HFF-Myc (cell line): ENCODE results near the gene ALG1.

Experiments
- DNase-seq: peaks from one replicate; pipeline ENCODE4 v3.0.0-alpha.2; 2011; ENCODE audit warnings: low read depth; ENCODE audit errors: extremely low read depth
- H3K4me3 ChIP-seq: replicated peaks from 2 replicates; pipeline ENCODE4 v1.5.1; 2011; ENCODE audit warnings: low read depth, mild to moderate bottlenecking, control low read depth, low read length
- CTCF ChIP-seq: IDR thresholded peaks from 2 replicates; pipeline ENCODE4 v1.5.1; 2012; ENCODE audit warnings: mild to moderate bottlenecking, low read depth, low read length, control low read depth; ENCODE audit errors: missing control alignments

Gene ALG1

GRCh38 chr16:5059386-5060072 is 12.1 kb upstream of the ALG1 start:
- TF ChIP-seq CTCF = no peak
- DNase-seq = no peak
- H3K4me3 ChIP-seq = no peak overlapping the region

- no peak for DNase-seq
- TF ChIP-seq CTCF = no peak
- no peak overlapping the region for H3K4me3 ChIP-seq
These were observed 11.5 kb upstream of the ALG1 start for GRCh38 chr16:5060073-5060641.

- DNase-seq = no peak
- TF ChIP-seq CTCF = no peak
- H3K4me3 ChIP-seq = no peak overlapping the region
These were observed 9.6 kb upstream of the ALG1 start for GRCh38 chr16:5062051-5062450.

GRCh38 chr16:5062790-5063765 is 8.6 kb upstream of the ALG1 start:
- no peak for DNase-seq
- TF ChIP-seq CTCF = no peak
- no peak overlapping the region for H3K4me3 ChIP-seq

- no peak overlapping the region for H3K4me3 ChIP-seq
- no peak for TF ChIP-seq CTCF
- DNase-seq = no peak
These were observed 6.7 kb upstream of the ALG1 start for GRCh38 chr16:5064915-5065314.

GRCh38 chr16:5065326-5065725 is 6.3 kb upstream of the ALG1 start:
- no peak for DNase-seq
- TF ChIP-seq CTCF = no peak
- no peak overlapping the region for H3K4me3 ChIP-seq
